ENCODE measurements around the gene PIGK. TPM values are rescaled to one million over a fixed set of nuclear protein-coding genes. Genes with fewer than 3 reads are reported as not detected.

The PIGK gene
- total RNA-seq, 2 experiments from 2014 or later: 8.6 to 17.4 TPM

- intact Hi-C loops (cut with micrococcal nuclease; ENCODE audit: unreplicated experiment): loop anchor here (10.0 kb wide), 1 partner anchor 259 kb away; no protein-coding TSS in a partner anchor
- H3K36me3 ChIP-seq (ENCODE audit: insufficient read depth, low read length): peaks cover 40% of the 10 kb centered on the region
Measured at GRCh38 chr1:77156214-77156613, 63.0 kb downstream of the PIGK start.

DNA sequence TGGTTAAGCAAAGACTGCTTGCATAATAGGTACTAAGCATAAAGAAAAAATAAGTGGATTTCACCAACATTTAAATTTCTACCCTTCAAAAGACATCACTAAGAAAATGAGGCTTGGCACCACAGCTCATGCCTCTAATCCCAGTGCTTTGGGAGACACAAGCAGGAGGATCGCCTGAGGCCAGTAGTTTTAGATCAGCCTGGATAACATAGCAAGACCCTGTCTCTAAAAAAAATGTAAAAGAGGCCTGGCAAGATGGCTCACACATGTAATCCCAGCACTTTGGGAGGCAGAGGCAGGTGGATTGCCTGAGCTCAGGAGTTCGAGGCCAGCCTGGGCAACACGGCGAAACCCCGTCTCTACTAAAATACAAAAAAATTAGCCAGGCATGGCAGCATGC lies 73.0 kb downstream of the PIGK start:
- BruUV-seq (replicated peaks): no TSS peak
- Histone ChIP-seq H3K9me2 (ENCODE audit: insufficient read depth, low read length) (no peaks in the 10 kb centered on the region), H3K4me1 (ENCODE audit: insufficient read depth, low read length, poor library complexity, severe bottlenecking) (no peaks in the 10 kb centered on the region), H3K4me2 (ENCODE audit: low read length) (no peak overlapping the region), H3K27ac (ENCODE audit: low read depth, low read length, poor library complexity, severe bottlenecking) (no peak overlapping the region), H3K36me3 (ENCODE audit: insufficient read depth, low read length) (no peaks in the 10 kb centered on the region), H3K4me3 (ENCODE audit: low read depth, low read length, poor library complexity, severe bottlenecking) (no peak overlapping the region), H3K9me3 (ENCODE audit: low read length) (no peaks in the 10 kb centered on the region), H3K79me2 (ENCODE audit: insufficient read depth, low read depth, low read length) (no peaks in the 10 kb centered on the region; the same call in 1 of the 2 replicates), H4K20me1 (ENCODE audit: insufficient read depth, low read length) (peaks cover 9% of the 10 kb centered on the region; the same call in 1 of the 2 replicates), H2AFZ (ENCODE audit: low read length) (no peak overlapping the region)
- TF ChIP-seq EZH2phosphoT487 (IDR thresholded peaks at IDR 0.05; ENCODE audit: borderline replicate concordance, low read depth, low read length): no peak
- no peak for TF ChIP-seq CTCF (conservative IDR thresholded peaks at IDR 0.05; ENCODE audit: low read length)
- CTCF ChIA-PET (ENCODE audit: unreplicated experiment): no interaction called here
- POLR2A ChIA-PET: interaction anchor here (0.7 to 0.9 kb wide), 2 partner anchors 11 to 275 kb away, joined by 3 to 4 read pairs; no protein-coding TSS in a partner anchor
- no peak for DNase-seq (ENCODE audit: low spot score)
- intact Hi-C loops (cut with micrococcal nuclease; ENCODE audit: unreplicated experiment): loop anchor here (1.0 kb wide), 1 partner anchor 387 kb away; no protein-coding TSS in a partner anchor

More at GRCh38 chr1:77156214-77156613, 63.0 kb downstream of the PIGK start:
- Histone ChIP-seq H4K20me1 (ENCODE audit: insufficient read depth, low read length) (no peaks in the 10 kb centered on the region), H3K9me3 (ENCODE audit: low read length) (peaks cover 12% of the 10 kb centered on the region; the same call in 1 of the 2 replicates), H3K9me2 (ENCODE audit: insufficient read depth, low read length) (no peaks in the 10 kb centered on the region), H3K4me2 (ENCODE audit: low read length) (no peak overlapping the region), H3K4me3 (ENCODE audit: low read depth, low read length, poor library complexity, severe bottlenecking) (no peak overlapping the region), H3K4me1 (ENCODE audit: insufficient read depth, low read length, poor library complexity, severe bottlenecking) (no peaks in the 10 kb centered on the region), H2AFZ (ENCODE audit: low read length) (no peak overlapping the region), H3K79me2 (ENCODE audit: insufficient read depth, low read depth, low read length) (no peaks in the 10 kb centered on the region), H3K27ac (ENCODE audit: low read depth, low read length, poor library complexity, severe bottlenecking) (no peak overlapping the region)
- DNase-seq (ENCODE audit: low spot score): no peak
- ChIA-PET POLR2A (no interaction called here), CTCF (ENCODE audit: unreplicated experiment) (no interaction called here)
- no TSS peak for BruUV-seq (replicated peaks)
- TF ChIP-seq EZH2phosphoT487 (IDR thresholded peaks at IDR 0.05; ENCODE audit: borderline replicate concordance, low read depth, low read length): no peak
- TF ChIP-seq CTCF (conservative IDR thresholded peaks at IDR 0.05; ENCODE audit: low read length): no peak

GRCh38 chr1:77143529-77144121 lies 75.6 kb downstream of the PIGK start:
- Histone ChIP-seq H3K27ac (ENCODE audit: low read depth, low read length, poor library complexity, severe bottlenecking) (no peak overlapping the region), H3K9me2 (ENCODE audit: insufficient read depth, low read length) (no peaks in the 10 kb centered on the region), H3K79me2 (ENCODE audit: insufficient read depth, low read depth, low read length) (no peaks in the 10 kb centered on the region; the same call in 1 of the 2 replicates), H4K20me1 (ENCODE audit: insufficient read depth, low read length) (0 out of 2 replicates have a peak, but pooled peaks cover 9% of the 10 kb centered on the region), H2AFZ (ENCODE audit: low read length) (no peak overlapping the region), H3K9me3 (ENCODE audit: low read length) (no peaks in the 10 kb centered on the region), H3K4me1 (ENCODE audit: insufficient read depth, low read length, poor library complexity, severe bottlenecking) (no peaks in the 10 kb centered on the region), H3K4me3 (ENCODE audit: low read depth, low read length, poor library complexity, severe bottlenecking) (no peak overlapping the region), H3K4me2 (ENCODE audit: low read length) (no peak overlapping the region), H3K36me3 (ENCODE audit: insufficient read depth, low read length) (no peaks in the 10 kb centered on the region)
- CTCF ChIA-PET (ENCODE audit: unreplicated experiment): no interaction called here
- TF ChIP-seq EZH2phosphoT487 (IDR thresholded peaks at IDR 0.05; ENCODE audit: borderline replicate concordance, low read depth, low read length): no peak
- TF ChIP-seq CTCF (conservative IDR thresholded peaks at IDR 0.05; ENCODE audit: low read length): peak; percentile 80
- peak; percentile 25 for DNase-seq (ENCODE audit: low spot score)
- POLR2A ChIA-PET: interaction anchor here (0.6 kb wide), 1 partner anchor 596 kb away, joined by 3 read pairs; no protein-coding TSS in a partner anchor
- intact Hi-C loops (cut with micrococcal nuclease; ENCODE audit: unreplicated experiment): loop anchor here (1.0 kb wide), 1 partner anchor 989 kb away; no protein-coding TSS in a partner anchor
- BruUV-seq (replicated peaks): no TSS peak
